AG08395 (cell line): ENCODE measurements around the gene CORO6.

Experiments used
- DNase-seq: peaks from one replicate; pipeline ENCODE4 v3.0.0; 2012; ENCODE audit warnings: mixed read lengths, low spot score

CORO6 gene

GRCh38 chr17:29591146-29591736 lies 31.5 kb downstream of the CORO6 start:
- no peak for DNase-seq

DNA sequence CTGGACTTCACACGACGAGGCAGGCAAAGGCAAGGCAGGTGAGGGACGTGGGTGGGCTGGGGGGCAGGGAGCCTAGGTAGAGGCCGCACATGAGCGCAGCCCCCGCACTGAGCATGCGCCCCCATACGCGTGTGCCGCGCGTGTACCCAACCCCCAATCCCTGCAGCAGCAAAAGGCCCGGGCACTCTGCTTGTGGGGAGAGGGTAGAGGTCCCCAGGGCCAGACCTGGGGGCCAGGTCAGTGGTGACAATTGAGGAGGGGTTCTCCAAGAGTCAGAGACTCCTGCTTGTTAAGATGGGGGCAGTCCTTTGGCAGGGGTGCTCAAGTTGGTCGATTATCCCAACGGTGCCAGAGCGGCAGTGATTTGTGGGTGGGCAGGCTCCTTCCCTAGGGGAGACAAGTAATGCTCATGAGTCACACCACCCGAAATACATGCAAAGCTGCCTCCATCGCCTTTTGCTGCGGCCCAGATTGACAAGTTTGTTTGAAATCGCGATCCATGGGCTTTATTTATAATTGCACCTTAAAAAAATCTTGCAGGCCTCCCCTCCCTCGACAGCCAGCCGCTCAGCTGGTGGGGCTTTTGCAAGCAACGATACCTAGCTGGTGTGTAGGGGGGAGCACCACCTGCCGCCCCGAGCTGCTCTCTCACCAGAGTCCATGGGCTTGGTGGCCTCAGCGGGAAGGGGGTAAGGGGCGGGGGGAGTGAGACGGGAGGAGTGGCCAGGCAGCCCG lies 32.1 kb downstream of the CORO6 start:
- DNase-seq: peak; percentile 61

DNA sequence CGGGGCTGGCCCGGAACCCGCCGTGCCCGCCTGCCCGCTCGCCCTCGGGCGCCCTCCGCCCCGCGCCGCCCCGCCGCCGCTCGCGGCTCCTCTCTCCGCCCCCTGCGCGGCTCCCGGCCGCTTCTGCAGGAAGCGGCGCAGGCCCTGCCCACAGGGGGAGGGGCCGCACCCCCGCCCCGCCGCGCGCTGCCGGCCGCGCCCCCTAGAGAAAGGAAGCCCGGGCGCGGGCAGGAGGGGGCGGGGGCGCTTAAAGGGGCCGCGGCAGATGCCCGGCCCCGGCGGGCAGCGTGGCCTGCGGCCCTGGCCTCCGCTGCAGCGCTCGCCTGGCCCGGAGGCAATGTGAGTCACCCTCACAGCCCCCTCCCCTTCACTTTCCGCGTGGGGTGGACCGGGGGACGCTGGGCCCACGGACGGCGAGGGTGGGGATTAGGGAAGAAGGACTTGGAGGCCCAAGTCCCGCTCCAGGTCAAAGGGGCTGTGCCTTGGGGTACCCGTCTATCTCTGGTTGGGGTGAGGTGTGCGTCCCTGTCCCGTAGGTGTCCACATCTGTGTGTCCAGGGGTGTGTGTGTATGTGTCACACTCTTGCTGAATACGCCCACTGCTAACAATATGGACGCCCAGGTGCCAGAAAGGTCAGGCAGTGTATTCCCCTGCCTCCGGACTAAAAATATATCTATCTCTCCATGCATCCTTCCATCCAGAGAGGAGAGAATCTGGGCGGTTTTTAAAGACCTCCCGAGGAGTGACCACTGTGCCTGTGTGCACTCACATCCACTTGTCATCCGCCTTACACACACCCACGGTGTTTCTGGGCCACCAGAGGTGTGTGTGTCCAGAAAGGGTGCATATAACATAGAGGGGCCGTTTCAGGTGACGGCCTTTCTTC lies 32.9 kb downstream of the CORO6 start, which contains the start of gene GIT1:
TSS of gene GIT1 (minus strand) at position 125 of the 887 bp plus-strand sequence. CDS start 270 bp downstream, outside the sequence.
- peak; percentile 95 for DNase-seq

DNA sequence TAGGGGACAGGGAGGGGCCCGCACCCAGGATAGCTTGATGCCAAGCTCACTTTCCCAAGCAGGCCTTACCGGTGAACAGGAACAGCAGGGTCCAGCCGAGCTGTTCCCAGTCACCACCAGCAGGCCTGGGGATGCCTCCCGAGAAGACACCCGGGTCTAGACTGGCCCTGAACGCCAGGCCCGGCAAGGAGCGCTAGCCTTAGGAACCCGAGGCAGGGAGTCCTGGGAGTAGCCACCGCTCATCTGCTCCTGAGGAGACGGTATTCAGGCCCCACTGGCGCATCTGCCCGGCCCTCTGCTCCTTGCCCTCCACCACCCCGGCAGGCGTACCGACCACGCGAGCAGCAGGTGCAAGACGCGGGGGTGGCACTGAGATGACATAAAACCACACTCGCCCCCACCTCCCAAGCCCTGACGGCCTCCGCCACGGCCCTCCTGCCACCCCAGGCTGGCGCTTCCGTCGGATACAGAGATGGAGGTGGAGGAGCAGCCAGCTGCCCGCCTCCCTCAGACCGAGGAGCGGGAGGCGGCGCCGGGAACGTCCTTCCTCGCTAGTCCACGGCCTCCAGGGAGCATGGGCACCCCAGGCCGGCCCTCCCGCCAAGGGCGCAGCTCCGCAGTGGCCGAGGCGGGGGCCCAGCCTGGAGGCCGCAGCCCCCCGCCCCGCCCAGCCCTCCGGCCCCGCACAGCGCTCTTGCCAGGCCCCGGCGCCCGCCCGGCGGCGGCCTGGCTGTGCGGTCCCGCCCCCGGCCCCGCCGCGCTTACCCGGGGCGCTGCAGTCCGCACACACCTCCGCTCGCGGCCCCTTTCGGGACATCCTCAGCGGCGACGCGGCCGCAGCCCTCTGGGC lies 33.9 kb downstream of the CORO6 start:
- DNase-seq: no peak

DNA sequence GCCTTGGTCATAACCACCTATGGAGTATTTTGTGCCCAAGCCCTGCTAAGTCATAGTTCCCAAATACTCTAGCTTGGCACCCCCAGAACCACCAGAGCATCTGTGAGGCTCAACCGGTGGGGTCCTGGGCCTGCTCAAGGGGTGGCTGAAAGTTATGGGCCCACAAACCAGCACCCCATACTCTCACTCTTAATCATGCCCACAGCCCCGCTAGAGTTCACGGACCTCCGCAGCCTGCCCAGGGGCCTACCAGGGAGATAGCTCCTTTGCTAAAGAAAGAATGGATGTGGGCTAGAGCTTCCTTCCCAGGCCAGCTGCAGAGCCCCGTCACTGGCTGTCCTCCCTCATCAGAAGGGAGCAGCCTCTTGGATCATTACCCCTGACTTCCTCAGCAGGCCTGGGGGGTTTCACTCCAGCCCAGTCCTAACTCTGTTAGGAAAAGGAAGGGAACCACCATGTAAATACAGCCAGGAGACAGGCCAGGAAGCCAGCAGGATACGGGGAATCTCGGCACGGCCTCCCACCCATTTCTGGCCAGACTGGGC lies 34.6 kb downstream of the CORO6 start:
- DNase-seq: no peak

GRCh38 chr17:29587591-29587990 lies 35.1 kb downstream of the CORO6 start:
- no peak for DNase-seq

GRCh38 chr17:29586676-29587469 lies 35.8 kb downstream of the CORO6 start:
- no peak for DNase-seq

GRCh38 chr17:29585080-29585751 lies 37.5 kb downstream of the CORO6 start:
- DNase-seq: no peak

DNA sequence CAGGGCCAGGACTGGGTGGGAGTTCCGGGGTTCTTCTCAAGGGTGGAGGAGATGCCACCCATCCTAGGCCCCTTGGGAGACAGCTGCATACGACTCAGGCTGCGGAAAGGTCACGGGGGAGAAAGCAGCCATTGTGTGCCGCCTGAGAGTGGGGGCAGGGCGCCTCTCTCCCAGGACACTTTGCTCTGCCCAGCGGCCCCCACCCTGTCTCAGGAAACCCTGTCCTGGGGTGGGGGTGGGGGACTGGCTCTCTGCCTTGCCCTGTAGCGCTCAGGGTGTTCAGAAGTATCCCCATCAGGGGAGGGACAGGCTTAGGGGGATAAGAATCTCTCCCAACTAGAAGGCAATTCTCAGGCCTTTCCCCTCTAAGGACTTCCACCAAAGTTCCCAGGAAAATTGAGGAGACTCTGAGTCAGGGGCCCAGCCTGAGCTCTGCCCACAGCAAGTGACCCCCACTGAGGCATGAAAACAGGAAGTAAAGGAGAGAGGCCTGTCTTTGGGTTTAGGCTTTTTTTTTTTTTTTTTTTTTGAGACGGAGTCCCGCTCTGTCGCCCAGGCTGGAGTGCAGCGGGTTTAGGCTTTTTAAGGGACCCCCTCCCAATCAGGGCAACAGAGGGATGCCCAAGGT lies 38.1 kb downstream of the CORO6 start:
- no peak for DNase-seq

DNA sequence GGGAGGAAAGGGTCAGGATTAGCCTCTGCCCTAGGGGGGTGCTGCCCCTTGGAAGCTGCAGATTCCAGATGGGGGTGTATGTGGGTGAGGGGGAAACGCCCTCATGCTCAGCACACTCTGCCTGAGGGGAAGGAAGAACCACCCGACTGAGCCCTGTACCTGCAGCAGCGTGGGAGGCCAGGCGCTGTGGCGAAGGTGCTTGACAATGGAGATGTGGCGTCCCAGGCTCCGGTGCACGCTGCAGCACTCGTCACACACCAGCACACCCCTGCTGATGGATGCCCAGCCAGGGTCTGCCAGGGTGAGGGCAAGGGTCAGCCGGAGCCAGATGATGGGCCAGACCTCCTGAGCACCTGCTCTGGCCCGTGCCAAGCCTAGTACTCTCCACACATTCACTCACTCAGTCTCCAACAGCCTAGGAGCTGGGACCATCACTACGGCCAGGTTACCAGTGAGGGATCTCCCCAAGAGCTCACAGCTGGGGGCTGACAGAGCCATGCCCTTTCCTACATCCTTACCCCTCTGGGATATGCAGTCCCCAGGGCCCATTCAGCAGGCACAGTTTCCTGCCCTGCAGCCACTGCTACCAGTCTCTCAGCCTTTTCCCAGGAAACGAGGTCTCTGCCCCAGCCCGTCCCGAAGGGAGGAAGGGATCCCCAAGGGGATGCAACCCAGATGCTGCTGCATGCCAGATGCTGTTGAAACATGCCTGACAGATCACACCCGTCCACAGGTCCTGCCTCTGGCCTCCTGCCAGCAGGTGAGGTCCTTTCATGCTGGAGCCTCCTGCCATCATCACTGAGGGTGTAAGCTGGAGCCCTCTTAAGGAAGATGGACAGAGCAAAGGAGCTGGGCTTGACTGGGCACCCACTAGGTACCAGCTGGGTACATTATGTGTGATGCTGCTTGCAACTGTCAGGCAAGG lies 39.1 kb downstream of the CORO6 start:
- DNase-seq: no peak

- DNase-seq: no peak
Measured at GRCh38 chr17:29582772-29583171, 39.9 kb downstream of the CORO6 start.

DNA sequence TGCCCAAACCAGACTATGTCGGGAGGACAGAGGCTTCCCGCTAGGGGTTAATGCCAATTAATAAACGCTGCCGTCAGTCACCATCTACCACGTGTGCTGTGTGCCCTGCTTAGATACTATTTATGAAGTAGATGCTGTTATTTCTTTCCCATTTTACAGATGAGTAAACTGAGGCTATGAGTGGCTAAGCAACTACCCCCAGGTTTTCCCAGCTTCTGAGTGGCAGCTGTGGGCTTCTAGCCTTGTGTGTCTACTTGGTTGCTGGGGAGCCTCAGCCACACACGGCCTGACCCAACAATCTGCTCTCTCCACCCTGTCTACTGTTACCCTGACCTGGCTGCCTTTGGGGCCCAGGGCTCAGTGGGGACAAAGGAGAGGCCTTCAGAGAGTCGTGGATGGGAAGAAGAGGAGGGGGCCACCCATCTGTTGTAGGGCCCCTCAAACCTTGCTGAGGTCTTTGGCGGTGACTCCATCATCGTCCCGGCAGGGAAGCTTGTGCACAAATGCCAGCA lies 40.4 kb downstream of the CORO6 start:
- no peak for DNase-seq

DNA sequence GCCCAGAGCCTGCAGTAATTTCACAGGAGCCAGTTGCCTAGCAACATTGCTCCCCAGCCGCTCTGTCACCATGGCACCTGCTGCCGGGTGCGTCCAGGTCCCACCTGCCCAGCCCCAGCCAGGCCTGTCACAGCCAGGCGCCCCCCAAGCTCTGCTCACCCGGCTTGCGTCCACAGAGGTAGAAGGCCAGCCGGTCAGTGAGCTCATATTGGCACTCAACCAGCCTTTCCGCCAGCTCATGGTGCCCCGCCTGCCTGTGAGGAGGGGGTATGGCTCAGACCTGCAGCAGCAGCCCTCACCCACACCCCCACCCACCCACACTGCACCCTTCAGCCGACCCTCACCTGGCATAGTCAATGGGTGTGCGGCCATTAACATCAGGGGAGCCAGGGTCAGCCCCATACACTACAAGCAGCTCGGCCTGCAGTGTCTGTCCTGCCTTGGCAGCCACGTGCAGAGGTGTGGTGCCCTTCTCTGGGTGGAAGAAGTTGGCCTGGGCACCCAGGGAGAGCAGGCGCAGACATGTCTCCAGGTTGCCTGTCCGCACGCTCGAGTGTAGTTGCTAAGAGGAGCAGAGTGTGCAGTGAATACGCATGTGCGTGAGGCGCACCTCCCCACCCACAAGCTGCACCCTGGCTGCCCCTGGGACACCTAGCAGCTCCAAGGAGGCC lies 41.0 kb downstream of the CORO6 start:
- no peak for DNase-seq

DNA sequence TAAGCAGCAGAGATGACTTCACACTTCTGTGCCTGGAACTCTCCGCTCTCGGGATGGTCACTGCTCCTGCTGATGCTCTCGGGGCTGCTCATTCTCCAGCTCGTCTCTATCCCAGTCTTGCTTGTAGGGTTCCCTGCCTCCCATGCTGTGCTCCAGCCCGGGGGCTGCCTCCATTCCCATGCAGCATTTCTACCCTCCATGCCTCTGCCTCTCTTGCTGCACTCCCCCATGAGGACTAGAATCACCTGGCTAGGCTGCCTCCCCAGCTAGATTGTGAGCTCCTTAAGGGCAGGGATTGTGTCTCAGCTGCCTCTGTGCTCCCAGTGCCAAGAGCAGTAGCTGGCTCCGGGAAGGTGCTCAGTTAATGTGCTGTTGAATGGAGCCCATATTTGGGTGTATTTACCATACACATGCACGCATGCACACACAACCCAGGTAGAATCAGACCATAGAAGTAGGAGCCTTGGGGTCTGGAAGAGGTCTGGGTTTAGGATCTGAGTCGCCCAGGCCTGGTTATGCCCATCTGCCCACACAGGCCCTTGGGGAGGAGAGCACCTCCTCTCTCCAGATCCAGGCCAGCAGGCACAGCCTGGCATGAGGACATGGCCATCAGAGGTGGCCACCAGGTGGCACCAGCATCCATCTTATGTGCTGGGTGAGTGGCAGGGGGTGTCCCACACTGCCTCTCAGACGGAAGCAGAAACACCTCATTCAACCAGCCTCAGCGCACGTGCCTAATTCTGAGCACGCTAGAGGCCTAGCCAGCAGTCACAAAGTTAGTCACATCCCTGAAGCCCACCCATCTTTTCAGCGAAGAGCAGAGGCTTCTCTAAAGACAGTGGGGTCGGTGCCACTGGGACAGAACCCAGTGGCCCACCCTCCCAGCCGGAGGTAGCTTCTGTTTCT lies 42.6 kb downstream of the CORO6 start:
- DNase-seq: peak; percentile 91

DNA sequence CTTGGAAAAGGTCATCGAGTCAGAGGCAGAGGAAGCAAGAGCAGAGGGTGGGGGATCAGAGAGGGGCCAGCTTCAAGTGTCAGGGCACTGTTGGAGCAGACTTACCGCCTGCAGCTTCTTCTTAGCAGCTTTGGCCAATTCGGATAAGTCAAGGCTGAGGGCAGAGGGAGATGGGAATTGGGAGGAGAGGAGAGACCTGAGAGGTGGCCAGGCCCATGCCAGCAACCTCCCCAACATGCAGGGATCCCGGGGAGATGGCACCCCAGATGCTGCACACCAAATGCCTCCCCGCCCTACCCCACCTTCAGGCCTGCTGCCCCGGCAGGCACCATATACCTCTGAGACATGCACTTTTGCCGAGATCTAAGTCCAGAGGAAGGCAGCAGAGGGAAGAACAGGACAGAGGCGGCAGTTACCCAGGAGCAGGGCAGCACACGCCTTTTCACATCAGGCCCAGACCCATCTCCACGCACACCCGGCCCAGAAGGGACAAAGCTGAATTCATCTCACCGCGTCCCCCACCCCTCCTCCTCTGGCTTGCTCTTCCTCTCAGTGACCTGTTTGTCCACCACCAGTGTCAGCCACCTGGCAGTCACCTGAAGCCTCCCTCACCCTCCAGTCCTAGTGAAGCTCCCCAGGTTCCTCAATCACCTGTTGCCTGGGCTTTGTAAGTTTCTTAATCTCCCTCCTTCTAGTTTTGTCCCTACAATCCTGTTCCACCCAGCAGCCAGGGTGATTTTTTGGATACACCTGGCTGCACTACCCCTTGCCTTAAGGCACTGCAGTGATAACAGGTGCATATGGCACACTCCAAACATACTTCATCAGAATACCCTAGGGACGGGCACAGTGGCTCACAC lies 43.9 kb downstream of the CORO6 start:
- no peak for DNase-seq
